ENCODE data around the gene UBAC1.

GRCh38 chr9:135925496-135926133 is 35.6 kb downstream of the UBAC1 start:
- TF ChIP-seq CTCF (conservative IDR thresholded peaks at IDR 0.05; ENCODE audit: low read depth, low read length) (no peak), EZH2 (IDR thresholded peaks at IDR 0.05; ENCODE audit: borderline replicate concordance, low read depth, low read length, poor library complexity, severe bottlenecking) (no peak)
